Dedifferentiated amniotic fluid mesenchymal stem cell (primary cell): ENCODE results near the gene IMMP2L.
"Not testable (repeated sequence)": the region's sequence is repeated elsewhere in the genome, so short reads cannot be mapped to it uniquely, and the experiment has no call there.

Experiments used
- DNase-seq: peaks from one replicate; pipeline ENCODE4 v3.0.0-alpha.2; 2016; ENCODE audit errors: extremely low spot score

The IMMP2L gene

GRCh38 chr7:111509288-111509687 lies 53.0 kb downstream of the IMMP2L start:
- no peak for DNase-seq

GRCh38 chr7:111508387-111508786 lies 53.9 kb downstream of the IMMP2L start:
- DNase-seq = no peak

GRCh38 chr7:111505422-111505821 lies 56.9 kb downstream of the IMMP2L start:
- not testable (repeated sequence) for DNase-seq

GRCh38 chr7:111501799-111502198 lies 60.5 kb downstream of the IMMP2L start:
- DNase-seq = not testable (repeated sequence)

GRCh38 chr7:111499027-111499426 lies 63.3 kb downstream of the IMMP2L start:
- DNase-seq = no peak

- no peak for DNase-seq
Measured at GRCh38 chr7:111498391-111499007, 63.8 kb downstream of the IMMP2L start.

- DNase-seq = no peak
Measured at GRCh38 chr7:111495173-111495810, 67.0 kb downstream of the IMMP2L start.

- no peak for DNase-seq
Measured at GRCh38 chr7:111492234-111492633, 70.1 kb downstream of the IMMP2L start.

- peak; percentile 80 for DNase-seq
Measured at GRCh38 chr7:111486472-111487142, 75.7 kb downstream of the IMMP2L start.

GRCh38 chr7:111485701-111486380 lies 76.5 kb downstream of the IMMP2L start:
- no peak for DNase-seq

GRCh38 chr7:111483078-111483477 lies 79.2 kb downstream of the IMMP2L start:
- DNase-seq = no peak

- DNase-seq = no peak
Measured at GRCh38 chr7:111477462-111478225, 84.6 kb downstream of the IMMP2L start.

- DNase-seq = no peak
Measured at GRCh38 chr7:111476586-111477293, 85.6 kb downstream of the IMMP2L start.

- DNase-seq = no peak
Measured at GRCh38 chr7:111475959-111476358, 86.3 kb downstream of the IMMP2L start.

GRCh38 chr7:111475419-111475748 lies 86.9 kb downstream of the IMMP2L start:
- DNase-seq = no peak

- no peak for DNase-seq
Measured at GRCh38 chr7:111474723-111475418, 87.4 kb downstream of the IMMP2L start.

GRCh38 chr7:111473449-111474198 lies 88.7 kb downstream of the IMMP2L start:
- no peak for DNase-seq

GRCh38 chr7:111470998-111471397 lies 91.3 kb downstream of the IMMP2L start:
- no peak for DNase-seq

GRCh38 chr7:111469894-111470293 lies 92.4 kb downstream of the IMMP2L start:
- DNase-seq = not testable (repeated sequence)

GRCh38 chr7:111465774-111466173 lies 96.5 kb downstream of the IMMP2L start:
- not testable (repeated sequence) for DNase-seq
